ENCODE data around the gene MCM10.

GRCh38 chr10:13193637-13194036 lies 32.3 kb downstream of the MCM10 start:
- TF ChIP-seq, protein P1, sequence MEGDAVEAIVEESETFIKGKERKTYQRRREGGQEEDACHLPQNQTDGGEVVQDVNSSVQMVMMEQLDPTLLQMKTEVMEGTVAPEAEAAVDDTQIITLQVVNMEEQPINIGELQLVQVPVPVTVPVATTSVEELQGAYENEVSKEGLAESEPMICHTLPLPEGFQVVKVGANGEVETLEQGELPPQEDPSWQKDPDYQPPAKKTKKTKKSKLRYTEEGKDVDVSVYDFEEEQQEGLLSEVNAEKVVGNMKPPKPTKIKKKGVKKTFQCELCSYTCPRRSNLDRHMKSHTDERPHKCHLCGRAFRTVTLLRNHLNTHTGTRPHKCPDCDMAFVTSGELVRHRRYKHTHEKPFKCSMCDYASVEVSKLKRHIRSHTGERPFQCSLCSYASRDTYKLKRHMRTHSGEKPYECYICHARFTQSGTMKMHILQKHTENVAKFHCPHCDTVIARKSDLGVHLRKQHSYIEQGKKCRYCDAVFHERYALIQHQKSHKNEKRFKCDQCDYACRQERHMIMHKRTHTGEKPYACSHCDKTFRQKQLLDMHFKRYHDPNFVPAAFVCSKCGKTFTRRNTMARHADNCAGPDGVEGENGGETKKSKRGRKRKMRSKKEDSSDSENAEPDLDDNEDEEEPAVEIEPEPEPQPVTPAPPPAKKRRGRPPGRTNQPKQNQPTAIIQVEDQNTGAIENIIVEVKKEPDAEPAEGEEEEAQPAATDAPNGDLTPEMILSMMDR (conservative IDR thresholded peaks at IDR 0.05) = no peak
- TF ChIP-seq ZFX (IDR thresholded peaks at IDR 0.05) = no peak

Data from C4-2B (cell line).